Spinal cord (tissue), 10 donors: Measurements from ENCODE around the gene GOLGA2. TPM values are rescaled to one million over a fixed set of nuclear protein-coding genes. Genes with fewer than 3 reads are reported as not detected.
"Not testable (repeated sequence)": the region's sequence is repeated elsewhere in the genome, so short reads cannot be mapped to it uniquely, and the experiment has no call there.

Experiments
- DNase-seq, 6 donors: peaks; one replicate each; pipeline versions ENCODE4 v3.0.0 to v3.0.0-alpha.2; 2013 to 2015; ENCODE audit warnings: low spot score in 6 of 6, low read depth in 4 of 6
- H3K27ac ChIP-seq: one replicate; pipeline ENCODE4 v1.5.1; 2013; ENCODE audit warnings: low read depth, low read length, control low read depth
- H3K27me3 ChIP-seq: one replicate; pipeline ENCODE4 v1.6.1; 2013; ENCODE audit warnings: low read length; ENCODE audit not compliant: control insufficient read depth, insufficient read depth
- H3K36me3 ChIP-seq: one replicate; pipeline ENCODE4 v1.6.1; 2013; ENCODE audit warnings: low read length; ENCODE audit not compliant: control insufficient read depth, insufficient read depth
- H3K4me1 ChIP-seq: one replicate; pipeline ENCODE4 v1.6.1; 2013; ENCODE audit warnings: low read length; ENCODE audit not compliant: control insufficient read depth, insufficient read depth
- H3K4me3 ChIP-seq: one replicate; pipeline ENCODE4 v1.5.1; 2013; ENCODE audit warnings: low read depth, low read length, control low read depth
- H3K9me3 ChIP-seq: one replicate; pipeline ENCODE4 v1.6.1; 2013; ENCODE audit warnings: low read length; ENCODE audit not compliant: control insufficient read depth, insufficient read depth
- whole genome bisulfite sequencing: methylation state at CpG from one replicate; pipeline ENCODE4 v1.1.5; 2013; ENCODE audit warnings: missing lambda C conversion rate; ENCODE audit not compliant: insufficient coverage; 5-methylcytosine and 5-hydroxymethylcytosine counted together
- polyA plus RNA-seq, 2 donors: library from polyadenylated mRNA; unstranded; fragments of 120-200 nt; gene quantifications; one replicate each; pipeline ENCODE4 v1.2.1, GENCODE V29; 2013; ENCODE audit not compliant: insufficient read length in 2 of 2
- total RNA-seq, 2 donors: library from RNA; depleted of rRNA in 1 of 2; stranded (reverse); fragments of 120-200 nt in 1 of 2; fragments of >200 nt in 1 of 2; gene quantifications; one replicate each; pipeline versions ENCODE4 v1.2.3 to v1.2.4, GENCODE V29; 2013 to 2014
- donor health status: healthy.

The GOLGA2 gene
- total and polyA plus RNA-seq, 4 donors, result 70.6 to 119 (median 86.0) TPM

GRCh38 chr9:128230897-128231296 is 44.9 kb downstream of the GOLGA2 start:
- H3K4me3 ChIP-seq, H3K27ac ChIP-seq, DNase-seq, H3K9me3 ChIP-seq, H3K4me1 ChIP-seq, H3K27me3 ChIP-seq: not testable (repeated sequence)
- 92% methylated on average over 4 of the region's 7 CpGs for WGBS
- peaks cover 51% of the 10 kb centered on the region for H3K36me3 ChIP-seq

GRCh38 chr9:128226412-128226801 is 49.4 kb downstream of the GOLGA2 start:
- H3K9me3 ChIP-seq, result no peaks in the 10 kb centered on the region
- DNase-seq, result no peak
- peaks cover 55% of the 10 kb centered on the region for H3K36me3 ChIP-seq
- H3K27me3 ChIP-seq, result no peaks in the 10 kb centered on the region
- H3K4me1 ChIP-seq, result no peaks in the 10 kb centered on the region
- H3K4me3 ChIP-seq, result no peak overlapping the region
- WGBS, result 100% methylated on average over 1 of the region's 5 CpGs
- H3K27ac ChIP-seq, result no peak overlapping the region

- Histone ChIP-seq H3K9me3 (no peaks in the 10 kb centered on the region), H3K27ac (no peak overlapping the region), H3K4me1 (no peaks in the 10 kb centered on the region), H3K27me3 (no peaks in the 10 kb centered on the region), H3K4me3 (no peak overlapping the region), H3K36me3 (peaks cover 59% of the 10 kb centered on the region)
- no peak for DNase-seq
- WGBS, result 91% methylated on average over 17 of the region's 19 CpGs
These were observed 49.9 kb downstream of the GOLGA2 start for GRCh38 chr9:128225770-128226411.

GRCh38 chr9:128224877-128225276 is 50.9 kb downstream of the GOLGA2 start:
- no peak for DNase-seq
- H3K4me1 ChIP-seq, result no peaks in the 10 kb centered on the region
- no peaks in the 10 kb centered on the region for H3K9me3 ChIP-seq
- peaks cover 68% of the 10 kb centered on the region for H3K36me3 ChIP-seq
- no peaks in the 10 kb centered on the region for H3K27me3 ChIP-seq
- no peak overlapping the region for H3K4me3 ChIP-seq
- 98% methylated on average over 5 of the region's 7 CpGs for WGBS
- no peak overlapping the region for H3K27ac ChIP-seq

GRCh38 chr9:128222880-128223670 is 52.7 kb downstream of the GOLGA2 start:
- Histone ChIP-seq H3K9me3 (no peaks in the 10 kb centered on the region), H3K36me3 (peaks cover 78% of the 10 kb centered on the region), H3K4me1 (peaks cover 11% of the 10 kb centered on the region), H3K27ac (no peak overlapping the region), H3K4me3 (no peak overlapping the region), H3K27me3 (no peaks in the 10 kb centered on the region)
- 95% methylated on average over 9 of the region's 13 CpGs for WGBS
- no peak for DNase-seq

GRCh38 chr9:128222026-128222425 is 53.8 kb downstream of the GOLGA2 start:
- no peak overlapping the region for H3K4me3 ChIP-seq
- no peak for DNase-seq
- no peaks in the 10 kb centered on the region for H3K27me3 ChIP-seq
- peaks cover 76% of the 10 kb centered on the region for H3K36me3 ChIP-seq
- peaks cover 20% of the 10 kb centered on the region for H3K4me1 ChIP-seq
- H3K9me3 ChIP-seq, result no peaks in the 10 kb centered on the region
- 91% methylated on average over 9 of the region's 10 CpGs for WGBS
- no peak overlapping the region for H3K27ac ChIP-seq

- no peaks in the 10 kb centered on the region for H3K9me3 ChIP-seq
- H3K4me1 ChIP-seq, result peaks cover 38% of the 10 kb centered on the region
- H3K4me3 ChIP-seq, result no peak overlapping the region
- H3K27me3 ChIP-seq, result no peaks in the 10 kb centered on the region
- 95% methylated on average over 8 of the region's 9 CpGs for WGBS
- DNase-seq, result no peak
- peaks cover 64% of the 10 kb centered on the region for H3K36me3 ChIP-seq
- no peak overlapping the region for H3K27ac ChIP-seq
These were observed 56.0 kb downstream of the GOLGA2 start for GRCh38 chr9:128219831-128220230.

GRCh38 chr9:128218518-128219389 is 57.1 kb downstream of the GOLGA2 start:
- peak overlapping the region; percentile 26 for H3K4me3 ChIP-seq
- H3K27ac ChIP-seq, result no peak overlapping the region
- no peaks in the 10 kb centered on the region for H3K9me3 ChIP-seq
- no peaks in the 10 kb centered on the region for H3K27me3 ChIP-seq
- peak in 4 of 6 donors; percentile 50 to 97 (median 76) for DNase-seq
- H3K4me1 ChIP-seq, result peaks cover 46% of the 10 kb centered on the region
- WGBS, result 18% methylated on average over 47 of the region's 47 CpGs
- H3K36me3 ChIP-seq, result peaks cover 60% of the 10 kb centered on the region

- 65% methylated on average over 9 of the region's 11 CpGs for WGBS
- H3K4me3 ChIP-seq, result peak overlapping the region; percentile 26
These were observed 57.7 kb downstream of the GOLGA2 start for GRCh38 chr9:128218172-128218517.

More at GRCh38 chr9:128218172-128218517, 57.7 kb downstream of the GOLGA2 start:
- Histone ChIP-seq H3K27ac (no peak overlapping the region), H3K4me1 (peaks cover 46% of the 10 kb centered on the region), H3K36me3 (peaks cover 55% of the 10 kb centered on the region), H3K27me3 (no peaks in the 10 kb centered on the region), H3K9me3 (no peaks in the 10 kb centered on the region)
- DNase-seq, result no peak
